Kidney epithelial cell (primary cell): ENCODE measurements around the gene TENM4. TPM values are rescaled to one million over a fixed set of nuclear protein-coding genes. Genes with fewer than 3 reads are reported as not detected.

Experiments
- DNase-seq: peaks from one replicate; pipeline ENCODE4 v3.0.0-alpha.2; 2010; ENCODE audit warnings: low read depth
- H3K27me3 ChIP-seq: 2 replicates; pipeline ENCODE4 v1.6.0; 2011; ENCODE audit warnings: low read length; ENCODE audit not compliant: control insufficient read depth, insufficient read depth
- H3K36me3 ChIP-seq: 2 replicates; pipeline ENCODE4 v1.5.1; 2011; ENCODE audit warnings: low read length; ENCODE audit not compliant: control insufficient read depth, insufficient read depth
- H3K4me3 ChIP-seq: 2 replicates; pipeline ENCODE4 v1.5.1; 2011; ENCODE audit warnings: low read depth, mild to moderate bottlenecking, control low read depth, low read length
- total RNA-seq: library from RNA; depleted of rRNA; stranded (reverse); fragments of >200 nt; gene quantifications from 2 replicates; pipeline ENCODE4 v1.2.3, GENCODE V29; 2015
- TF ChIP-seq, protein P1 (sequence below): IDR thresholded peaks from 2 replicates; pipeline ENCODE4 v1.5.1; 2011; ENCODE audit warnings: mild to moderate bottlenecking, moderate library complexity, low read length, control low read depth, inconsistent platforms; ENCODE audit not compliant: insufficient read depth, poor library complexity, severe bottlenecking

Gene TENM4
- total RNA-seq, 1 donor from 2014 or later: 35.3 TPM

DNA sequence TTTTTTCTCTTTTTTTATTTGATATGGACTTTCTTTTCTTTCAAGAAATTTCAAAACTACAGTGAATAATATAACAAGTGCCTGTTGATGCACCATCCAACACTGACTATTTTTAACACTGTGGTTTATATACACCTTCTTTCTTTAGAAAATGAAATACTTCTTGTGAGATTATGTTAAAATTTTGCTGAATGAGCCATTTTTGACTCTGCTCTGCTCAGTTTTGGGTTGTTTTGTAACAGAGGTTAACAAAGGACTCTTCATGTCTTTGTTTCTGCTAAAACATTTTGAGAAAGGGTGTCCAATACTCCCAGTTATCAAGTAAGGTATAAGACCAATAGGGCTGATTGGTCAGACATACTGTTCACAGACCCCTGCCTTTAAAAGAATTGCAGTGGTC is 44.0 kb upstream of the TENM4 start:
- H3K36me3 ChIP-seq: no peaks in the 10 kb centered on the region
- TF ChIP-seq, protein P1, sequence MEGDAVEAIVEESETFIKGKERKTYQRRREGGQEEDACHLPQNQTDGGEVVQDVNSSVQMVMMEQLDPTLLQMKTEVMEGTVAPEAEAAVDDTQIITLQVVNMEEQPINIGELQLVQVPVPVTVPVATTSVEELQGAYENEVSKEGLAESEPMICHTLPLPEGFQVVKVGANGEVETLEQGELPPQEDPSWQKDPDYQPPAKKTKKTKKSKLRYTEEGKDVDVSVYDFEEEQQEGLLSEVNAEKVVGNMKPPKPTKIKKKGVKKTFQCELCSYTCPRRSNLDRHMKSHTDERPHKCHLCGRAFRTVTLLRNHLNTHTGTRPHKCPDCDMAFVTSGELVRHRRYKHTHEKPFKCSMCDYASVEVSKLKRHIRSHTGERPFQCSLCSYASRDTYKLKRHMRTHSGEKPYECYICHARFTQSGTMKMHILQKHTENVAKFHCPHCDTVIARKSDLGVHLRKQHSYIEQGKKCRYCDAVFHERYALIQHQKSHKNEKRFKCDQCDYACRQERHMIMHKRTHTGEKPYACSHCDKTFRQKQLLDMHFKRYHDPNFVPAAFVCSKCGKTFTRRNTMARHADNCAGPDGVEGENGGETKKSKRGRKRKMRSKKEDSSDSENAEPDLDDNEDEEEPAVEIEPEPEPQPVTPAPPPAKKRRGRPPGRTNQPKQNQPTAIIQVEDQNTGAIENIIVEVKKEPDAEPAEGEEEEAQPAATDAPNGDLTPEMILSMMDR: no peak
- DNase-seq: no peak

DNA sequence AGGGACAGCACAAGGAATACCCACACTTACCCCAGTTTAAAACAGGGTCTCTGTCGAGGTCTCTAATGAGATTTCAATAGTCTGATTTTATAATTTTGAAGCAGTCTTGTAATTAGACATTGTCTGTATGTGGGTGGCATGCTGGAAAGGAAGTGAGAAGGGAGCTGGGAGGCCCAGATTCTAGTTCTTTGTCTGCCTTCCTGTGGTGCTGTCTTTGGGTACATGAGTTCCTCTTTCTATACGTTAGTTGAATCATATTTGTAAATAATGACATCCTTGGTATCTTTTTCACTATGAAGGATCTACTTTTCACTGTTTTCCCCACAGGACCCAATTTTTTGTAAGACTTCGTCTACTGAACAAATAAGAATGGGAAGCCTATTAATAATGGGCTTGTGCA is 42.0 kb upstream of the TENM4 start:
- no peak overlapping the region for H3K4me3 ChIP-seq
- DNase-seq: no peak
- H3K27me3 ChIP-seq: no peaks in the 10 kb centered on the region
- no peaks in the 10 kb centered on the region for H3K36me3 ChIP-seq
- TF ChIP-seq, protein P1: no peak

More for the DNA sequence above, 44.0 kb upstream of the TENM4 start:
- no peaks in the 10 kb centered on the region for H3K27me3 ChIP-seq
- H3K4me3 ChIP-seq: no peak overlapping the region

DNA sequence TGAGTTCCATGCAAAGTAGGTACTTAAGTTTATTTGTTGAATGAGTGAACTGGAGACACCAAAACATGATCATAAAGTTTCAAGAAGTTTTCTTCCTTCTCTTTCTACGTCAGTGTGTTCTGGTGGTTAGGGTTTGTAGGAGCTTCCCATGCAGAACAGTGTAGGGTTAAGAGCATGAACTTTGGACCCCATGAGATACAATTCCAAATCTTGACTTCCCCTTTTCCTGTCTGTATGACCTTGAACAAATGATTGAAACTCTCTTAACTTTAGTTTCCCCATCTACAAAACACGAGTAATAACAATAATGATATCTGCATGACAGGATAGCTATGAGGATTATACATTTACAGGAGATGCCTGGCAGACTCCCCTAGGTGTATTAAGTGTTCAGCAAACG is 41.0 kb upstream of the TENM4 start:
- Histone ChIP-seq H3K36me3 (no peaks in the 10 kb centered on the region), H3K4me3 (no peak overlapping the region), H3K27me3 (no peaks in the 10 kb centered on the region)
- TF ChIP-seq, protein P1: no peak
- DNase-seq: no peak

DNA sequence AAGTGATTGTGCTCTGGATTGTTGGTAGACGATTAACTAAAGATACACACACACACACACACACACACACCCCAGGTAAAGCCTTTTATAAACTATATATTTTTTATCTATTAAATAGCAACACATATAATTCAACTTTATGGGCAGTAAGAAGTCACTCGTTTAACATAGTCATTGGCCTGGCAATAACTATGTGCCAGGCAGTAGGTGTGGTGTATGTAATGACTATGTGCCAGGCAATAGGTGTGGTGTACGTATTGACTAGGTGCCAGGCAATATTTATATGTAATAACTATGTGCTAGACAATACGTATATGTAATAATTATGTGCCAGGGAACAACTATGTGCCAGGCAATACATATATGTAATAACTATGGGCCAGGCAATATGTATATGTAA is 40.0 kb upstream of the TENM4 start:
- H3K27me3 ChIP-seq: no peaks in the 10 kb centered on the region
- DNase-seq: no peak
- TF ChIP-seq, protein P1: no peak
- no peak overlapping the region for H3K4me3 ChIP-seq
- no peaks in the 10 kb centered on the region for H3K36me3 ChIP-seq

DNA sequence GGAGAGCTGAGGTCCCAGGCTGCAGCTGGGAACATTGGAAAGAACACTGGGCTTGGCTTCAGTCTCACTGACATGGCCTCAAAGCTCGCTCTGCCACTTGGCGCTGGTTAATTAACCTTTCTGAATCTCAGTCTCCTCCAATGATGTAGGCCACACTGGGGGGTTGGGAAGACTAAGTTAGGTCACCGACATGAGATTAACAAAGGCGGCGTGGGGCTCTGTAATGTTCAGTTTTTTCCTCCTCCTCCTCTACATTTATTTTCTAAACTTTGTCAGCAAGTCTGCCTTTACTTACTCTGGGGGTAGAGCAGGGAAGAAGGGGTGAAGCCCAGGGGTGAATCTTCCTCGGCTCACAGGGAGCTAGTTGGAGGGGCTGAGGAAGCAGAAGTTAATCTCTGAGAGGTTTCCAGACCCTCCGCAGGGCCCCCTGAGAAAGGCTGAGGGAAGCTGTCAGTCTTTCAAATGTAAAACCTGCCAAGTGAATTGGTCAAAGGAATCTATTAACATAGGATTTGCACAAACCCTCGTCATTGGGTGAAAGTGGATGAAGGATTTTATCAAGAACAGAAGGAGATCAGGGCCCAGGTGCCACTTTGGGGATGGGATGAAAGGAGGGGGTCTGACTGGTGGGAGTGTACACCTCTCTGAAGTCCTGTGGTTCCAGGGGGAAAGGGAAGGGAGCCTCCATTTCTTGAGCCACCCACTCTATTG is 32.1 kb upstream of the TENM4 start:
- Histone ChIP-seq H3K4me3 (no peak overlapping the region), H3K27me3 (peaks cover 3% of the 10 kb centered on the region), H3K36me3 (no peaks in the 10 kb centered on the region)
- TF ChIP-seq, protein P1: no peak
- no peak for DNase-seq
